HL-60 (cell line): ENCODE results near the gene RSAD1.
"Not testable (repeated sequence)": the region's sequence is repeated elsewhere in the genome, so short reads cannot be mapped to it uniquely, and the experiment has no call there.

Experiments
- DNase-seq, 2 experiments: peaks; one replicate each; pipeline ENCODE4 v3.0.0-alpha.2; 2010 to 2020; ENCODE audit warnings: low read depth in 1 of 2, low spot score in 1 of 2
- H3K27ac ChIP-seq: fragments of 250-450 bp; sonication (Bioruptor Pico); replicated peaks from 2 replicates; pipeline ENCODE4 v1.5.1; 2020; ENCODE audit warnings: mild to moderate bottlenecking, moderate library complexity
- H3K27me3 ChIP-seq: fragments of 250-450 bp; sonication (Bioruptor Pico); 2 replicates; pipeline ENCODE4 v1.5.1; 2021; ENCODE audit warnings: mild to moderate bottlenecking, moderate library complexity; ENCODE audit not compliant: insufficient read depth, poor library complexity, severe bottlenecking
- H3K4me3 ChIP-seq: replicated peaks from 2 replicates; pipeline ENCODE4 v1.5.1; 2011; ENCODE audit warnings: mild to moderate bottlenecking, control low read depth, low read length; ENCODE audit not compliant: insufficient read depth
- GABPA ChIP-seq: IDR thresholded peaks from 2 replicates; pipeline ENCODE4 v1.6.1; 2012; ENCODE audit warnings: low read depth
- POLR2AphosphoS5 ChIP-seq: IDR thresholded peaks from 2 replicates; pipeline ENCODE4 v1.6.1; 2012; ENCODE audit warnings: low read depth
- SPI1 ChIP-seq: IDR thresholded peaks from 2 replicates; pipeline ENCODE4 v1.6.1; 2012; ENCODE audit warnings: low read depth, mild to moderate bottlenecking, borderline replicate concordance
- TF ChIP-seq, protein P1 (sequence below): IDR thresholded peaks from one replicate; pipeline ENCODE4 v1.5.1; 2011; ENCODE audit warnings: low read length, control low read depth, inconsistent platforms; ENCODE audit not compliant: insufficient read depth
- TF ChIP-seq, protein P2 (sequence below): IDR thresholded peaks from 2 replicates; pipeline ENCODE4 v1.6.1; 2012; ENCODE audit warnings: low read depth; ENCODE audit not compliant: insufficient replicate concordance

Gene RSAD1

DNA sequence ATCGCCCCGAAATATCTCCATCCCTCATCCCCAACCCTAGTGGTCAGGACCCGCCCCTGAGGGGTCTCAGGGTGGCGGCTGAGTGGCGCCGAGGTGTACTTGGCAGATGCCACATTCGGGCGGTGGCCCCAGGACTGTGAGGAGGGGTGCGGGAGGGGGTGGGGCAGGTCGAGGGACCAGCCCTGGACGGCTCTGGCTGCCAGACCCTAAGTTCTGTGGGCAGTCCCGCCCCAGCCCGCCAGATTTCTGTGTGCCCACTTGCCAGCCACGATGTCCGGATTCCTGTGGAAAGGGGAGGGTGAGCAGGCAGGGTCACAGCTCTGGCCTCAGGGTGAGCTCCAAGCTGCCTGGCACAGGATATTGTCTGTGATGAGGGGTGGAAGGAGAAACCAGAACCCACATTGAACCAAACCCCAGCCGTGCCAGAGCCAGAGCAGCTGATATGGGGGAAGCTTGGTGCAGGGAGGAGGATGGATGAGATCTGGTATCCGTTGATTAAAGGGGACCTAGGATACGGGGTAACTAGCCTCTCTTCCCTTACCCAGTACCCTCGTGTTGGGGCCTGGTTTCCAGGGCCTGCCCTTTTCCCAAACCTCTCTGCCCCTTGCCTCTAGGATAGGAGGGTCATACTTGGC, 8.9 kb upstream of the RSAD1 start:
- Histone ChIP-seq H3K27ac (no peak overlapping the region), H3K27me3 (peaks cover 23% of the 10 kb centered on the region), H3K4me3 (no peak overlapping the region)
- no peak for TF ChIP-seq POLR2AphosphoS5
- TF ChIP-seq SPI1: no peak
- TF ChIP-seq, protein P1, sequence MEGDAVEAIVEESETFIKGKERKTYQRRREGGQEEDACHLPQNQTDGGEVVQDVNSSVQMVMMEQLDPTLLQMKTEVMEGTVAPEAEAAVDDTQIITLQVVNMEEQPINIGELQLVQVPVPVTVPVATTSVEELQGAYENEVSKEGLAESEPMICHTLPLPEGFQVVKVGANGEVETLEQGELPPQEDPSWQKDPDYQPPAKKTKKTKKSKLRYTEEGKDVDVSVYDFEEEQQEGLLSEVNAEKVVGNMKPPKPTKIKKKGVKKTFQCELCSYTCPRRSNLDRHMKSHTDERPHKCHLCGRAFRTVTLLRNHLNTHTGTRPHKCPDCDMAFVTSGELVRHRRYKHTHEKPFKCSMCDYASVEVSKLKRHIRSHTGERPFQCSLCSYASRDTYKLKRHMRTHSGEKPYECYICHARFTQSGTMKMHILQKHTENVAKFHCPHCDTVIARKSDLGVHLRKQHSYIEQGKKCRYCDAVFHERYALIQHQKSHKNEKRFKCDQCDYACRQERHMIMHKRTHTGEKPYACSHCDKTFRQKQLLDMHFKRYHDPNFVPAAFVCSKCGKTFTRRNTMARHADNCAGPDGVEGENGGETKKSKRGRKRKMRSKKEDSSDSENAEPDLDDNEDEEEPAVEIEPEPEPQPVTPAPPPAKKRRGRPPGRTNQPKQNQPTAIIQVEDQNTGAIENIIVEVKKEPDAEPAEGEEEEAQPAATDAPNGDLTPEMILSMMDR: no peak
- TF ChIP-seq, protein P2, sequence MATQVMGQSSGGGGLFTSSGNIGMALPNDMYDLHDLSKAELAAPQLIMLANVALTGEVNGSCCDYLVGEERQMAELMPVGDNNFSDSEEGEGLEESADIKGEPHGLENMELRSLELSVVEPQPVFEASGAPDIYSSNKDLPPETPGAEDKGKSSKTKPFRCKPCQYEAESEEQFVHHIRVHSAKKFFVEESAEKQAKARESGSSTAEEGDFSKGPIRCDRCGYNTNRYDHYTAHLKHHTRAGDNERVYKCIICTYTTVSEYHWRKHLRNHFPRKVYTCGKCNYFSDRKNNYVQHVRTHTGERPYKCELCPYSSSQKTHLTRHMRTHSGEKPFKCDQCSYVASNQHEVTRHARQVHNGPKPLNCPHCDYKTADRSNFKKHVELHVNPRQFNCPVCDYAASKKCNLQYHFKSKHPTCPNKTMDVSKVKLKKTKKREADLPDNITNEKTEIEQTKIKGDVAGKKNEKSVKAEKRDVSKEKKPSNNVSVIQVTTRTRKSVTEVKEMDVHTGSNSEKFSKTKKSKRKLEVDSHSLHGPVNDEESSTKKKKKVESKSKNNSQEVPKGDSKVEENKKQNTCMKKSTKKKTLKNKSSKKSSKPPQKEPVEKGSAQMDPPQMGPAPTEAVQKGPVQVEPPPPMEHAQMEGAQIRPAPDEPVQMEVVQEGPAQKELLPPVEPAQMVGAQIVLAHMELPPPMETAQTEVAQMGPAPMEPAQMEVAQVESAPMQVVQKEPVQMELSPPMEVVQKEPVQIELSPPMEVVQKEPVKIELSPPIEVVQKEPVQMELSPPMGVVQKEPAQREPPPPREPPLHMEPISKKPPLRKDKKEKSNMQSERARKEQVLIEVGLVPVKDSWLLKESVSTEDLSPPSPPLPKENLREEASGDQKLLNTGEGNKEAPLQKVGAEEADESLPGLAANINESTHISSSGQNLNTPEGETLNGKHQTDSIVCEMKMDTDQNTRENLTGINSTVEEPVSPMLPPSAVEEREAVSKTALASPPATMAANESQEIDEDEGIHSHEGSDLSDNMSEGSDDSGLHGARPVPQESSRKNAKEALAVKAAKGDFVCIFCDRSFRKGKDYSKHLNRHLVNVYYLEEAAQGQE: no peak
- no peak for TF ChIP-seq GABPA
- DNase-seq: no peak

DNA sequence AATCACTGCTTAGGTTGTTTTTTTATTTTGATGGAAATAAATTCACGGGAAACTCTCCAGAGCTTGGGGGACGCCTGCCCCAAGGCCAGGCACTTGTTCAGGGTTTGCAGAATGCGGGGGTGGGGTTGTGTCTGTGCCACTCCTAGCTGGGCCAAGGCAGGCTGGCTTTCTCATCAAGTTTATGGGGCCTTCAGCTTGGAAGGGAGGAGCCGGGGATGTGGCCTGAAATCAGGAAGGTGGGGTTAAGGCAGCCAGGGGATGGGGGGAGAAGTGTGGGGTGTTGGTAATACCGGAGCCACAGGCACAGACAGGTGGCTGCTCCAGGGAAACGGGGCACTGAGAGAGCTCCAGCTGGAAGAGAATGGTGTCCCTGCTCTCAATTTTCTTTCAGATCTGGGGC, 8.2 kb upstream of the RSAD1 start:
- no peak for TF ChIP-seq GABPA
- TF ChIP-seq, protein P2: no peak
- peaks cover 23% of the 10 kb centered on the region for H3K27me3 ChIP-seq
- no peak overlapping the region for H3K27ac ChIP-seq

DNA sequence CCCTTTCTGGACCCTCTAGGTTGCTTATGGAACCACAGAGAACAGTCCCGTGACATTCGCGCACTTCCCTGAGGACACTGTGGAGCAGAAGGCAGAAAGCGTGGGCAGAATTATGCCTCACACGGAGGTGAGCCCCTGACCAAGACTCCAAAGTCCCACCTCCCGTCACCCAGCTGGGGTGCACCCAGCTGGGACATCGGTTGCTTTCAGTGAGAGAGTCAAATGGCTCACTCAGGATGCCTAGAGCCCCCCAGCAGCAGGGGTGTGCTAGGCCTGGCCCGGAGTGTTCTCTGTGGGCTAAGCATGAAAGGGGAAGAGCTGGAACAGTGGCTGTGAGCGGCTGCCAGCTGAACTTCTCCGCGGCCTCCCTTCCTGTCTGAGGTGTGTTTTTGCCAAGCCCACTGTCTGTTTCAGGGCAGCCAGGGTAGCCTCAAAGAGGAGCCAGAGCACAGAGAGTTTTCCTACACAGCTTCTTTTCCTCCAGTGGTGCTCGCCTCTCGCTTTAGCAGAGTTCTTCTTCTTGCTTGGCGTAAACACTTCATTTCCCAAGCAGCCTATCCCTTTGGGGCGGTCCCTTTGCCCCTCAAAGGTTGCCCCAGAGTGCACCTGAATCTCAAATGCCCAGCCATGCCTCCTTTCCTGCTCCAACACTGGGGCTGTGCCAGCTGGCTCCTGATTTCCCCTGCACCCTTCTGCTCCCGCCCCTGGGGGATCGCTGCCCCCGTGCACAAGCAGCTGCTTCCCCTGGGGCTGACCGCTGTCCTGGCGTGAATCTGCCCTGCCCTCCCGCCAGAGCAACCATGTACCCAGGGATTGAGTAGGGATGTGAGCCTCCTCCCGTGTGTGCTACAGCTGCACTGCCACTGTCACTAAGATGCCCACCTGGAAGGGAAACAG, 7.4 kb upstream of the RSAD1 start:
- peak; percentile 56; the same call in 1 of the 2 replicates for TF ChIP-seq SPI1
- no peak for TF ChIP-seq GABPA
- no peak overlapping the region for H3K4me3 ChIP-seq
- peaks cover 23% of the 10 kb centered on the region for H3K27me3 ChIP-seq
- peak in 1 of 2 experiments; percentile 37 for DNase-seq
- no peak overlapping the region for H3K27ac ChIP-seq

More for the DNA sequence above, 8.2 kb upstream of the RSAD1 start:
- H3K4me3 ChIP-seq: no peak overlapping the region
- DNase-seq: no peak

DNA sequence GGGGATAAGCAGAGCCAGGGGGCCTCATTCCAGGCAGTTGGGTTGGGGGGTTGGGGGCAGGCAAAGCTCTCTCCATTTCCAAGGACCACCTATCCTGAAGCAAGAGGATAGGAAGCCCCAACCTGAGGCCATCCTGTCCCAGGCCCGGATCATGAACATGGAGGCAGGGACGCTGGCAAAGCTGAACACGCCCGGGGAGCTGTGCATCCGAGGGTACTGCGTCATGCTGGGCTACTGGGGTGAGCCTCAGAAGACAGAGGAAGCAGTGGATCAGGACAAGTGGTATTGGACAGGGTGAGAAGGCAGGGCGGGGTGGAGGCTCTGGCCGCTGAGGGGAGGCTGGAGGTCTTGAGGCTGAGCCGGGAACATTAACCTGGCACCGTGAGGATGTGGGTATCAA, 6.4 kb upstream of the RSAD1 start:
- no peak for DNase-seq
- Histone ChIP-seq H3K27ac (no peak overlapping the region), H3K4me3 (no peak overlapping the region), H3K27me3 (peaks cover 23% of the 10 kb centered on the region)
- TF ChIP-seq POLR2AphosphoS5 (no peak), GABPA (no peak), SPI1 (no peak)
- TF ChIP-seq, protein P1: no peak
- TF ChIP-seq, protein P2: no peak

DNA sequence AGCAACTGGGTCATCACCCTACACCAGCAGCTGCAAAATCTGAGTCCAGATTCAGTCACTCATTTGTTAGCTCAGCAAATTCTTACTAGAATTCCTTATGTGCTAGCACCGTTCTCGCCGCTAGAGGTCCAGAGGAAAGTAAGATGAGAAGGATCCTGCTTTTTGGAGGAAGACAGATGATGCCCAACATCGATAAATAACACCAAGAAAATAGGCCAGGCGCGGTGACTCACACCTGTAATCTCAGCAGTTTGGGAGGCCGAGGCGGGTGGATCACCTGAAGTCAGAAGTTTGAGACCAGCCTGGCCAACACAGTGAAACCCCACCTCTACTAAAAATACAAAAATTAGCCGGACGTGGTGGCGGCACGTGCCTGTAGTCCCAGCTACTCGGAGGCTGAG, 5.9 kb upstream of the RSAD1 start:
- H3K4me3 ChIP-seq, H3K27ac ChIP-seq, DNase-seq: not testable (repeated sequence)
- H3K27me3 ChIP-seq: peaks cover 21% of the 10 kb centered on the region
